ENCODE measurements around the gene SORL1. TPM values are rescaled to one million over a fixed set of nuclear protein-coding genes. Genes with fewer than 3 reads are reported as not detected.

The SORL1 gene
- polyA plus RNA-seq, 1 donor from 2014 or later, result 6.5 TPM

- Histone ChIP-seq H3K4me2 (ENCODE audit: low read length) (no peak overlapping the region), H3K79me2 (replicated peaks; ENCODE audit: insufficient read depth, low read length) (no peaks in the 10 kb centered on the region), H3F3A (ENCODE audit: insufficient read depth, low read length, poor library complexity, severe bottlenecking) (no peaks in the 10 kb centered on the region), H3K27ac (ENCODE audit: low read length) (no peak overlapping the region), H3K9me2 (ENCODE audit: insufficient read depth, low read length) (no peaks in the 10 kb centered on the region), H3K4me3 (ENCODE audit: low read length) (no peak overlapping the region), H3K36me3 (ENCODE audit: insufficient read depth, low read length) (no peaks in the 10 kb centered on the region), H4K20me1 (ENCODE audit: insufficient read depth) (no peaks in the 10 kb centered on the region), H2AFZ (ENCODE audit: low read depth, low read length) (no peak overlapping the region), H3K9ac (ENCODE audit: low read length) (no peak overlapping the region), H3K27me3 (ENCODE audit: insufficient read depth, low read depth, low read length) (no peaks in the 10 kb centered on the region), H3K9me3 (ENCODE audit: low read length) (no peaks in the 10 kb centered on the region)
- TF ChIP-seq EP300 (conservative IDR thresholded peaks at IDR 0.05; ENCODE audit: poor library complexity, severe bottlenecking) (no peak), CTCF (IDR thresholded peaks at IDR 0.05; ENCODE audit: poor library complexity, severe bottlenecking) (no peak), REST (IDR thresholded peaks at IDR 0.05; ENCODE audit: borderline replicate concordance) (no peak), RAD21 (conservative IDR thresholded peaks at IDR 0.05) (no peak), EZH2 (IDR thresholded peaks at IDR 0.05; ENCODE audit: borderline replicate concordance, insufficient read depth, low read length, poor library complexity, severe bottlenecking) (no peak), TAF1 (IDR thresholded peaks at IDR 0.05; ENCODE audit: low read depth) (no peak), MXI1 (conservative IDR thresholded peaks at IDR 0.05; ENCODE audit: poor library complexity, severe bottlenecking) (no peak), SMC3 (conservative IDR thresholded peaks at IDR 0.05; ENCODE audit: poor library complexity) (no peak), POLR2AphosphoS5 (IDR thresholded peaks at IDR 0.05) (no peak)
These were observed 174.9 kb downstream of the SORL1 start for GRCh38 chr11:121626980-121627379.

- Histone ChIP-seq H3F3A (ENCODE audit: insufficient read depth, low read length, poor library complexity, severe bottlenecking) (no peaks in the 10 kb centered on the region), H3K9me2 (ENCODE audit: insufficient read depth, low read length) (no peaks in the 10 kb centered on the region), H3K27me3 (ENCODE audit: insufficient read depth, low read depth, low read length) (no peaks in the 10 kb centered on the region), H3K4me3 (ENCODE audit: low read length) (no peak overlapping the region), H3K27ac (ENCODE audit: low read length) (no peak overlapping the region), H3K79me2 (replicated peaks; ENCODE audit: insufficient read depth, low read length) (no peaks in the 10 kb centered on the region), H2AFZ (ENCODE audit: low read depth, low read length) (no peak overlapping the region), H4K20me1 (ENCODE audit: insufficient read depth) (no peaks in the 10 kb centered on the region), H3K9ac (ENCODE audit: low read length) (no peak overlapping the region), H3K9me3 (ENCODE audit: low read length) (no peaks in the 10 kb centered on the region), H3K36me3 (ENCODE audit: insufficient read depth, low read length) (no peaks in the 10 kb centered on the region), H3K4me2 (ENCODE audit: low read length) (no peak overlapping the region)
- TF ChIP-seq CTCF (IDR thresholded peaks at IDR 0.05; ENCODE audit: poor library complexity, severe bottlenecking) (no peak), TAF1 (IDR thresholded peaks at IDR 0.05; ENCODE audit: low read depth) (no peak), SMC3 (conservative IDR thresholded peaks at IDR 0.05; ENCODE audit: poor library complexity) (no peak), REST (IDR thresholded peaks at IDR 0.05; ENCODE audit: borderline replicate concordance) (no peak), EZH2 (IDR thresholded peaks at IDR 0.05; ENCODE audit: borderline replicate concordance, insufficient read depth, low read length, poor library complexity, severe bottlenecking) (no peak), POLR2AphosphoS5 (IDR thresholded peaks at IDR 0.05) (no peak), MXI1 (conservative IDR thresholded peaks at IDR 0.05; ENCODE audit: poor library complexity, severe bottlenecking) (no peak), EP300 (conservative IDR thresholded peaks at IDR 0.05; ENCODE audit: poor library complexity, severe bottlenecking) (no peak), RAD21 (conservative IDR thresholded peaks at IDR 0.05) (no peak)
These were observed 177.9 kb downstream of the SORL1 start for GRCh38 chr11:121630041-121630440.

Data from neural cell (in vitro differentiated cells).